Posterior cingulate gyrus (tissue), 11 donors: ENCODE measurements around the gene MAP4K1.
A peak's percentile ranks its signal among the peaks of the same experiment; 100 is the strongest.
"Not testable (repeated sequence)": the region's sequence is repeated elsewhere in the genome, so short reads cannot be mapped to it uniquely, and the experiment has no call there.

ENCODE experiments used
- DNase-seq, 10 donors: peaks; one replicate each; pipeline versions ENCODE4 v3.0.0 to v3.0.0-alpha.2; 2020 to 2021; ENCODE audit warnings: mixed read lengths in 3 of 10
- intact Hi-C: fragments of 100-400 bp; cut with DNase I; formaldehyde crosslinking; loops from one replicate; pipeline ENCODE4 v1.15.1; 2023

MAP4K1 gene

GRCh38 chr19:38632476-38633213 is 14.9 kb upstream of the MAP4K1 start:
- peak in 2 of 10 donors; percentile 69 to 74 for DNase-seq
- intact Hi-C loops, result loop anchor here (5.0 to 10.0 kb wide), 2 partner anchors 90 to 118 kb away; no protein-coding TSS in a partner anchor

GRCh38 chr19:38631811-38632475 is 14.2 kb upstream of the MAP4K1 start:
- DNase-seq, result not testable (repeated sequence)
- intact Hi-C loops, result loop anchor here (5.0 to 10.0 kb wide), 2 partner anchors 90 to 117 kb away; no protein-coding TSS in a partner anchor

GRCh38 chr19:38631301-38631700 is 13.5 kb upstream of the MAP4K1 start:
- intact Hi-C loops, result loop anchor here (5.0 to 10.0 kb wide), 2 partner anchors 89 to 116 kb away; no protein-coding TSS in a partner anchor
- DNase-seq, result not testable (repeated sequence)

GRCh38 chr19:38629568-38629967 is 11.8 kb upstream of the MAP4K1 start:
- no peak for DNase-seq
- intact Hi-C loops, result no loop called here

GRCh38 chr19:38626401-38626800 is 8.6 kb upstream of the MAP4K1 start:
- intact Hi-C loops, result no loop called here
- no peak for DNase-seq

- intact Hi-C loops, result no loop called here
- DNase-seq, result no peak
Observed at GRCh38 chr19:38624822-38625221, 7.1 kb upstream of the MAP4K1 start.

GRCh38 chr19:38619361-38620174 is 1.8 kb upstream of the MAP4K1 start:
- no peak for DNase-seq
- intact Hi-C loops, result loop anchor here (2.0 to 5.0 kb wide), 2 partner anchors 27 to 217 kb away; partner anchors contain the start of genes ACTN4 and FAM98C

- peak; percentile 96 to 100 (median 98) for DNase-seq
- intact Hi-C loops, result loop anchor here (2.0 to 5.0 kb wide), 2 partner anchors 28 to 216 kb away; partner anchors contain the start of genes ACTN4 and FAM98C
Observed at GRCh38 chr19:38618590-38619360, 1.0 kb upstream of the MAP4K1 start, which contains the start of gene EIF3K. Gene EIF3K (plus strand): TSS chr19:38619188. CDS start chr19:38619269, 81 bp downstream.

GRCh38 chr19:38617283-38617763 is 430 bp downstream of the MAP4K1 start:
- intact Hi-C loops, result loop anchor here (5.0 kb wide), 1 partner anchor 215 kb away; the partner anchor contains the start of gene FAM98C
- peak in 1 of 10 donors; percentile 81 for DNase-seq

GRCh38 chr19:38616265-38616664 is 1.5 kb downstream of the MAP4K1 start:
- intact Hi-C loops, result loop anchor here (5.0 kb wide), 1 partner anchor 214 kb away; the partner anchor contains the start of gene FAM98C
- DNase-seq, result no peak

GRCh38 chr19:38615007-38615581 is 2.7 kb downstream of the MAP4K1 start:
- DNase-seq, result peak in 2 of 10 donors; percentile 10 to 17
- intact Hi-C loops, result loop anchor here (5.0 kb wide), 1 partner anchor 213 kb away; the partner anchor contains the start of gene FAM98C

- intact Hi-C loops, result no loop called here
- peak in 2 of 10 donors; percentile 17 to 35 for DNase-seq
Observed at GRCh38 chr19:38614289-38614688, 3.5 kb downstream of the MAP4K1 start.

- DNase-seq, result no peak
- intact Hi-C loops, result no loop called here
Observed at GRCh38 chr19:38606131-38606530, 11.6 kb downstream of the MAP4K1 start.

GRCh38 chr19:38602856-38603255 is 14.9 kb downstream of the MAP4K1 start:
- DNase-seq, intact Hi-C loops: not testable (repeated sequence)

- no peak for DNase-seq
Observed at GRCh38 chr19:38599722-38600121, 18.0 kb downstream of the MAP4K1 start.

GRCh38 chr19:38597075-38597474 is 20.7 kb downstream of the MAP4K1 start:
- no peak for DNase-seq
- intact Hi-C loops, result no loop called here

More at GRCh38 chr19:38599722-38600121, 18.0 kb downstream of the MAP4K1 start:
- intact Hi-C loops, result no loop called here

GRCh38 chr19:38596057-38596981 is 21.4 kb downstream of the MAP4K1 start:
- DNase-seq, result peak in 6 of 10 donors; percentile 27 to 93 (median 58)
- intact Hi-C loops, result no loop called here

GRCh38 chr19:38592940-38593339 is 24.8 kb downstream of the MAP4K1 start:
- intact Hi-C loops, result no loop called here
- no peak for DNase-seq
